ENCODE results near the gene TSPO2.
"Not testable (repeated sequence)": the region's sequence is repeated elsewhere in the genome, so short reads cannot be mapped to it uniquely, and the experiment has no call there.

The TSPO2 gene

GRCh38 chr6:41000248-41000647, 42.0 kb upstream of the TSPO2 start:
- no peaks in the 10 kb centered on the region for H3K79me2 ChIP-seq (ENCODE audit: insufficient read depth, low read length)
- H3K9me2 ChIP-seq (replicated peaks; ENCODE audit: insufficient read depth, low read length): no peaks in the 10 kb centered on the region
- H2AFZ ChIP-seq (ENCODE audit: low read depth, low read length, severe bottlenecking): no peak overlapping the region
- TF ChIP-seq CTCF (IDR thresholded peaks at IDR 0.05; ENCODE audit: insufficient read depth, low read length, poor library complexity, severe bottlenecking) (no peak), EZH2phosphoT487 (conservative IDR thresholded peaks at IDR 0.05; ENCODE audit: low read length) (no peak)
- no peaks in the 10 kb centered on the region for H3K9me3 ChIP-seq (ENCODE audit: insufficient read depth, low read length)
- no peaks in the 10 kb centered on the region for H4K20me1 ChIP-seq (ENCODE audit: low read depth, low read length)
- no peaks in the 10 kb centered on the region for H3K36me3 ChIP-seq (ENCODE audit: low read length)
- no peak overlapping the region for H3K27ac ChIP-seq (ENCODE audit: low read depth, low read length)
- no peak overlapping the region for H3K9ac ChIP-seq (ENCODE audit: low read length)
- H3K4me2 ChIP-seq (ENCODE audit: low read depth, low read length, poor library complexity, severe bottlenecking): no peak overlapping the region
- no peaks in the 10 kb centered on the region for H3K27me3 ChIP-seq (ENCODE audit: low read length)
- H3F3A ChIP-seq (ENCODE audit: insufficient read depth): no peaks in the 10 kb centered on the region
- H3K4me3 ChIP-seq (ENCODE audit: insufficient read depth, low read length, poor library complexity, severe bottlenecking): no peak overlapping the region

GRCh38 chr6:41002168-41002567, 40.1 kb upstream of the TSPO2 start:
- Histone ChIP-seq H3K36me3 (ENCODE audit: low read length) (no peaks in the 10 kb centered on the region), H2AFZ (ENCODE audit: low read depth, low read length, severe bottlenecking) (no peak overlapping the region), H4K20me1 (ENCODE audit: low read depth, low read length) (no peaks in the 10 kb centered on the region), H3K27ac (ENCODE audit: low read depth, low read length) (no peak overlapping the region), H3F3A (ENCODE audit: insufficient read depth) (no peaks in the 10 kb centered on the region), H3K9ac (ENCODE audit: low read length) (no peak overlapping the region), H3K9me3 (ENCODE audit: insufficient read depth, low read length) (no peaks in the 10 kb centered on the region), H3K9me2 (replicated peaks; ENCODE audit: insufficient read depth, low read length) (no peaks in the 10 kb centered on the region), H3K79me2 (ENCODE audit: insufficient read depth, low read length) (no peaks in the 10 kb centered on the region), H3K27me3 (ENCODE audit: low read length) (no peaks in the 10 kb centered on the region), H3K4me3 (ENCODE audit: insufficient read depth, low read length, poor library complexity, severe bottlenecking) (no peak overlapping the region), H3K4me2 (ENCODE audit: low read depth, low read length, poor library complexity, severe bottlenecking) (no peak overlapping the region)
- TF ChIP-seq CTCF (IDR thresholded peaks at IDR 0.05; ENCODE audit: insufficient read depth, low read length, poor library complexity, severe bottlenecking): no peak

- H3K4me2 ChIP-seq (ENCODE audit: low read depth, low read length, poor library complexity, severe bottlenecking); H3K9me2 ChIP-seq (replicated peaks; ENCODE audit: insufficient read depth, low read length); H2AFZ ChIP-seq (ENCODE audit: low read depth, low read length, severe bottlenecking); H4K20me1 ChIP-seq (ENCODE audit: low read depth, low read length); H3K4me3 ChIP-seq (ENCODE audit: insufficient read depth, low read length, poor library complexity, severe bottlenecking); H3K27me3 ChIP-seq (ENCODE audit: low read length); H3K9me3 ChIP-seq (ENCODE audit: insufficient read depth, low read length); H3K36me3 ChIP-seq (ENCODE audit: low read length); H3K9ac ChIP-seq (ENCODE audit: low read length); H3F3A ChIP-seq (ENCODE audit: insufficient read depth); H3K79me2 ChIP-seq (ENCODE audit: insufficient read depth, low read length); H3K27ac ChIP-seq (ENCODE audit: low read depth, low read length): not testable (repeated sequence)
- TF ChIP-seq CTCF (IDR thresholded peaks at IDR 0.05; ENCODE audit: insufficient read depth, low read length, poor library complexity, severe bottlenecking): peak; percentile 67
Observed at GRCh38 chr6:41006217-41006616, 36.0 kb upstream of the TSPO2 start.

GRCh38 chr6:41006980-41007379, 35.3 kb upstream of the TSPO2 start:
- not testable (repeated sequence) for H3K9me2 ChIP-seq (replicated peaks; ENCODE audit: insufficient read depth, low read length); H3K27me3 ChIP-seq (ENCODE audit: low read length); H2AFZ ChIP-seq (ENCODE audit: low read depth, low read length, severe bottlenecking); H3K9me3 ChIP-seq (ENCODE audit: insufficient read depth, low read length); H4K20me1 ChIP-seq (ENCODE audit: low read depth, low read length); H3K4me2 ChIP-seq (ENCODE audit: low read depth, low read length, poor library complexity, severe bottlenecking); H3K9ac ChIP-seq (ENCODE audit: low read length); H3K36me3 ChIP-seq (ENCODE audit: low read length); H3K4me3 ChIP-seq (ENCODE audit: insufficient read depth, low read length, poor library complexity, severe bottlenecking); H3K79me2 ChIP-seq (ENCODE audit: insufficient read depth, low read length); H3F3A ChIP-seq (ENCODE audit: insufficient read depth); H3K27ac ChIP-seq (ENCODE audit: low read depth, low read length)
